AG04450 (cell line): Measurements from ENCODE around the gene CCDC92B. TPM values are rescaled to one million over a fixed set of nuclear protein-coding genes. Genes with fewer than 3 reads are reported as not detected.

Experiments used
- CTCF ChIA-PET: fragments of 300-600, 350-600 bp; formaldehyde crosslinking; extraction: SDS; loops from one replicate; lab custom pipeline; 2022; ENCODE audit warnings: antibody characterized with exemption, inconsistent platforms; lab: Charles Lee
- POLR2A ChIA-PET: fragments of 350-600 bp; formaldehyde crosslinking; extraction: SDS; loops from one replicate; lab custom pipeline; 2021; ENCODE audit warnings: antibody characterized with exemption, inconsistent platforms; lab: Yijun Ruan, JAX
- DNase-seq: peaks from one replicate; pipeline ENCODE4 v3.0.0-alpha.2; 2011; ENCODE audit warnings: low read depth, low spot score
- H3K27ac ChIP-seq: one replicate; pipeline ENCODE4 v1.5.1; 2012; ENCODE audit warnings: low read depth, low read length, control low read depth
- H3K27me3 ChIP-seq: one replicate; pipeline ENCODE4 v1.6.0; 2012; ENCODE audit warnings: low read length; ENCODE audit not compliant: control insufficient read depth, insufficient read depth
- H3K4me3 ChIP-seq: 2 replicates; pipeline ENCODE4 v1.5.1; 2011; ENCODE audit warnings: mild to moderate bottlenecking, low read depth, low read length, control low read depth
- H3K9me3 ChIP-seq: 2 replicates; pipeline ENCODE4 v1.5.1; 2012; ENCODE audit warnings: low read length; ENCODE audit not compliant: control insufficient read depth, insufficient read depth
- CTCF ChIP-seq: IDR thresholded peaks from 2 replicates; pipeline ENCODE4 v1.5.1; 2011; ENCODE audit warnings: low read depth, low read length, control low read depth, inconsistent platforms
- polyA plus RNA-seq: library from polyadenylated mRNA; depleted of rRNA; stranded (reverse); fragments of >200 nt; gene quantifications from 2 replicates; pipeline ENCODE4 v1.2.3, GENCODE V29; 2011

CCDC92B gene
- polyA plus RNA-seq, 1 experiment = not detected

GRCh38 chr17:2695243-2695960 lies 54.0 kb downstream of the CCDC92B start:
- H3K4me3 ChIP-seq = no peak overlapping the region
- no peaks in the 10 kb centered on the region for H3K27me3 ChIP-seq
- ChIA-PET POLR2A (interaction anchor here (1.1 kb wide), 1 partner anchor 9 kb away, joined by 4 read pairs; no protein-coding TSS in a partner anchor), CTCF (no interaction called here)
- no peak for DNase-seq
- H3K27ac ChIP-seq = no peak overlapping the region
- H3K9me3 ChIP-seq = no peaks in the 10 kb centered on the region; the same call in 1 of the 2 replicates
- no peak for TF ChIP-seq CTCF

- H3K9me3 ChIP-seq = no peaks in the 10 kb centered on the region; the same call in 1 of the 2 replicates
- no peak overlapping the region for H3K4me3 ChIP-seq
- TF ChIP-seq CTCF = no peak
- no peak overlapping the region for H3K27ac ChIP-seq
- no peak for DNase-seq
- no peaks in the 10 kb centered on the region for H3K27me3 ChIP-seq
- CTCF ChIA-PET = no interaction called here
- POLR2A ChIA-PET = interaction anchor here (1.1 kb wide), 1 partner anchor 8 kb away, joined by 4 read pairs; no protein-coding TSS in a partner anchor
Measured at GRCh38 chr17:2694381-2695242, 54.8 kb downstream of the CCDC92B start.

GRCh38 chr17:2693561-2694380 lies 55.7 kb downstream of the CCDC92B start:
- no peaks in the 10 kb centered on the region for H3K27me3 ChIP-seq
- POLR2A ChIA-PET = interaction anchor here (0.6 kb wide), 1 partner anchor 19 kb away, joined by 3 read pairs; no protein-coding TSS in a partner anchor
- no peaks in the 10 kb centered on the region; the same call in 1 of the 2 replicates for H3K9me3 ChIP-seq
- DNase-seq = no peak
- H3K4me3 ChIP-seq = no peak overlapping the region
- CTCF ChIA-PET = no interaction called here
- H3K27ac ChIP-seq = no peak overlapping the region
- no peak for TF ChIP-seq CTCF

GRCh38 chr17:2692781-2693135 lies 56.7 kb downstream of the CCDC92B start:
- ChIA-PET CTCF (no interaction called here), POLR2A (no interaction called here)
- Histone ChIP-seq H3K9me3 (no peaks in the 10 kb centered on the region; the same call in 1 of the 2 replicates), H3K27me3 (no peaks in the 10 kb centered on the region), H3K27ac (no peak overlapping the region), H3K4me3 (no peak overlapping the region)
- no peak for TF ChIP-seq CTCF
- DNase-seq = no peak
